Activated T-cell treated with anti-CD3 and anti-CD28 coated beads, Interleukin-2, amount 50 U/mL, for 24 hours (primary cell): ENCODE data around the gene ITGB6.

Experiments used
- DNase-seq: peaks from one replicate; pipeline ENCODE4 v3.0.0-alpha.2; 2020
- H3K27ac Mint-ChIP-seq: 2 replicates; pipeline ENCODE4 v1.8.0; 2020; ENCODE audit warnings: mild to moderate bottlenecking, mixed read lengths
- H3K27me3 Mint-ChIP-seq: 2 replicates; pipeline ENCODE4 v1.8.0; 2020; ENCODE audit warnings: mixed read lengths
- H3K36me3 Mint-ChIP-seq: 2 replicates; pipeline ENCODE4 v1.8.0; 2020; ENCODE audit warnings: low read depth, mixed read lengths
- H3K4me1 Mint-ChIP-seq: 2 replicates; pipeline ENCODE4 v1.8.0; 2020; ENCODE audit warnings: low read depth, mixed read lengths
- H3K4me3 Mint-ChIP-seq: 2 replicates; pipeline ENCODE4 v1.8.0; 2020; ENCODE audit warnings: mild to moderate bottlenecking, moderate library complexity, mixed read lengths
- H3K9me3 Mint-ChIP-seq: 2 replicates; pipeline ENCODE4 v1.8.0; 2020; ENCODE audit warnings: mixed read lengths

ITGB6 gene

GRCh38 chr2:160225722-160226121, 25.6 kb upstream of the ITGB6 start:
- DNase-seq = no peak
- Mint-ChIP-seq H3K27ac (no peak overlapping the region), H3K36me3 (no peaks in the 10 kb centered on the region), H3K4me3 (no peak overlapping the region), H3K27me3 (peaks cover 11% of the 10 kb centered on the region), H3K9me3 (no peaks in the 10 kb centered on the region), H3K4me1 (peaks cover 56% of the 10 kb centered on the region)

- no peak for DNase-seq
- Mint-ChIP-seq H3K4me1 (peaks cover 66% of the 10 kb centered on the region), H3K27me3 (peaks cover 11% of the 10 kb centered on the region), H3K9me3 (no peaks in the 10 kb centered on the region), H3K36me3 (no peaks in the 10 kb centered on the region), H3K27ac (peak overlapping the region; percentile 82), H3K4me3 (no peak overlapping the region)
Observed at GRCh38 chr2:160224507-160224906, 24.4 kb upstream of the ITGB6 start.

GRCh38 chr2:160224060-160224459, 24.0 kb upstream of the ITGB6 start:
- peaks cover 70% of the 10 kb centered on the region for H3K4me1 Mint-ChIP-seq
- no peaks in the 10 kb centered on the region for H3K36me3 Mint-ChIP-seq
- H3K4me3 Mint-ChIP-seq = peak overlapping the region; percentile 13
- H3K27me3 Mint-ChIP-seq = peaks cover 11% of the 10 kb centered on the region
- H3K27ac Mint-ChIP-seq = peak overlapping the region; percentile 82
- peak; percentile 46 for DNase-seq
- H3K9me3 Mint-ChIP-seq = no peaks in the 10 kb centered on the region

GRCh38 chr2:160223560-160223959, 23.5 kb upstream of the ITGB6 start:
- Mint-ChIP-seq H3K9me3 (no peaks in the 10 kb centered on the region), H3K36me3 (no peaks in the 10 kb centered on the region), H3K4me3 (peak overlapping the region; percentile 13), H3K4me1 (peaks cover 70% of the 10 kb centered on the region), H3K27ac (peak overlapping the region; percentile 82), H3K27me3 (peaks cover 11% of the 10 kb centered on the region)
- DNase-seq = no peak

- Mint-ChIP-seq H3K4me1 (peaks cover 70% of the 10 kb centered on the region), H3K27ac (peak overlapping the region; percentile 19), H3K4me3 (peak overlapping the region; percentile 6), H3K36me3 (no peaks in the 10 kb centered on the region), H3K27me3 (peaks cover 10% of the 10 kb centered on the region), H3K9me3 (no peaks in the 10 kb centered on the region)
- DNase-seq = no peak
Observed at GRCh38 chr2:160222546-160223283, 22.6 kb upstream of the ITGB6 start.

GRCh38 chr2:160221391-160222276, 21.6 kb upstream of the ITGB6 start:
- Mint-ChIP-seq H3K36me3 (no peaks in the 10 kb centered on the region), H3K4me3 (peak overlapping the region; percentile 16)
- no peak for DNase-seq

GRCh38 chr2:160220545-160221009, 20.5 kb upstream of the ITGB6 start:
- H3K27ac Mint-ChIP-seq = peak overlapping the region; percentile 82
- no peak overlapping the region for H3K4me3 Mint-ChIP-seq
- H3K36me3 Mint-ChIP-seq = no peaks in the 10 kb centered on the region
- peak; percentile 48 for DNase-seq
- no peaks in the 10 kb centered on the region for H3K9me3 Mint-ChIP-seq
- H3K27me3 Mint-ChIP-seq = peaks cover 10% of the 10 kb centered on the region
- peaks cover 62% of the 10 kb centered on the region for H3K4me1 Mint-ChIP-seq

More at GRCh38 chr2:160221391-160222276, 21.6 kb upstream of the ITGB6 start:
- H3K9me3 Mint-ChIP-seq = no peaks in the 10 kb centered on the region
- peaks cover 65% of the 10 kb centered on the region for H3K4me1 Mint-ChIP-seq
- peak overlapping the region; percentile 20 for H3K27ac Mint-ChIP-seq
- peaks cover 8% of the 10 kb centered on the region for H3K27me3 Mint-ChIP-seq

GRCh38 chr2:160220026-160220425, 20.0 kb upstream of the ITGB6 start:
- Mint-ChIP-seq H3K27me3 (peaks cover 12% of the 10 kb centered on the region), H3K27ac (peak overlapping the region; percentile 82)
- no peak for DNase-seq

GRCh38 chr2:160214461-160215445, 14.7 kb upstream of the ITGB6 start:
- H3K27me3 Mint-ChIP-seq = peaks cover 26% of the 10 kb centered on the region
- no peak for DNase-seq
- no peak overlapping the region for H3K4me3 Mint-ChIP-seq
- H3K4me1 Mint-ChIP-seq = peaks cover 17% of the 10 kb centered on the region
- H3K27ac Mint-ChIP-seq = no peak overlapping the region
- H3K36me3 Mint-ChIP-seq = no peaks in the 10 kb centered on the region
- H3K9me3 Mint-ChIP-seq = no peaks in the 10 kb centered on the region

More at GRCh38 chr2:160220026-160220425, 20.0 kb upstream of the ITGB6 start:
- Mint-ChIP-seq H3K4me3 (no peak overlapping the region), H3K4me1 (peaks cover 57% of the 10 kb centered on the region), H3K36me3 (no peaks in the 10 kb centered on the region), H3K9me3 (no peaks in the 10 kb centered on the region)

GRCh38 chr2:160213511-160213910, 13.4 kb upstream of the ITGB6 start:
- Mint-ChIP-seq H3K4me3 (no peak overlapping the region), H3K27me3 (peaks cover 26% of the 10 kb centered on the region), H3K4me1 (peaks cover 19% of the 10 kb centered on the region), H3K9me3 (no peaks in the 10 kb centered on the region), H3K36me3 (no peaks in the 10 kb centered on the region), H3K27ac (no peak overlapping the region)
- no peak for DNase-seq

GRCh38 chr2:160210599-160211138, 10.6 kb upstream of the ITGB6 start:
- H3K27me3 Mint-ChIP-seq = peaks cover 17% of the 10 kb centered on the region
- DNase-seq = peak; percentile 79
- no peaks in the 10 kb centered on the region for H3K9me3 Mint-ChIP-seq
- peaks cover 34% of the 10 kb centered on the region for H3K4me1 Mint-ChIP-seq
- H3K36me3 Mint-ChIP-seq = no peaks in the 10 kb centered on the region
- H3K4me3 Mint-ChIP-seq = no peak overlapping the region
- no peak overlapping the region for H3K27ac Mint-ChIP-seq

GRCh38 chr2:160209516-160209856, 9.4 kb upstream of the ITGB6 start:
- Mint-ChIP-seq H3K9me3 (no peaks in the 10 kb centered on the region), H3K4me1 (peaks cover 34% of the 10 kb centered on the region), H3K4me3 (no peak overlapping the region), H3K27ac (no peak overlapping the region), H3K36me3 (no peaks in the 10 kb centered on the region), H3K27me3 (peaks cover 9% of the 10 kb centered on the region)
- DNase-seq = no peak

GRCh38 chr2:160208655-160209515, 8.8 kb upstream of the ITGB6 start:
- DNase-seq = no peak
- H3K4me3 Mint-ChIP-seq = no peak overlapping the region
- H3K9me3 Mint-ChIP-seq = no peaks in the 10 kb centered on the region
- no peak overlapping the region for H3K27ac Mint-ChIP-seq
- no peaks in the 10 kb centered on the region for H3K36me3 Mint-ChIP-seq
- peaks cover 3% of the 10 kb centered on the region for H3K27me3 Mint-ChIP-seq
- H3K4me1 Mint-ChIP-seq = peaks cover 34% of the 10 kb centered on the region
